Fibroblast of villous mesenchyme (primary cell): Measurements from ENCODE around the gene HNRNPF. TPM values are rescaled to one million over a fixed set of nuclear protein-coding genes. Genes with fewer than 3 reads are reported as not detected.
"Not testable (repeated sequence)": the region's sequence is repeated elsewhere in the genome, so short reads cannot be mapped to it uniquely, and the experiment has no call there.

Source experiments
- DNase-seq: peaks from one replicate; pipeline ENCODE4 v3.0.0-alpha.2; 2010; ENCODE audit warnings: low read depth
- H3K4me3 ChIP-seq: 2 replicates; pipeline ENCODE4 v1.5.1; 2011; ENCODE audit warnings: low read depth, mild to moderate bottlenecking, low read length
- CTCF ChIP-seq: IDR thresholded peaks from 2 replicates; pipeline ENCODE4 v1.5.1; 2012; ENCODE audit warnings: low read depth, mild to moderate bottlenecking, low read length; ENCODE audit not compliant: insufficient read depth
- total RNA-seq: library from RNA; depleted of rRNA; stranded (reverse); fragments of >200 nt; gene quantifications from 2 replicates; pipeline ENCODE4 v1.2.3, GENCODE V29; 2012

Gene HNRNPF
- total RNA-seq = 152 and 203 TPM in 2 replicates

- peak; percentile 97 for DNase-seq
- H3K4me3 ChIP-seq = peak within 1 kb of the TSS; percentile 83
- no peak for TF ChIP-seq CTCF
Observed at GRCh38 chr10:43408710-43409384, at the start of gene HNRNPF. Gene HNRNPF, minus strand, starts transcription at chr10:43409186. Its CDS starts 21,302 bp downstream, at chr10:43387884.

GRCh38 chr10:43458227-43458626, 49.2 kb upstream of the HNRNPF start:
- no peak for TF ChIP-seq CTCF
- no peak overlapping the region for H3K4me3 ChIP-seq
- DNase-seq = no peak

GRCh38 chr10:43456561-43456960, 47.6 kb upstream of the HNRNPF start:
- not testable (repeated sequence) for DNase-seq, H3K4me3 ChIP-seq

GRCh38 chr10:43454025-43454424, 45.0 kb upstream of the HNRNPF start:
- DNase-seq = not testable (repeated sequence)

GRCh38 chr10:43453266-43453831, 44.4 kb upstream of the HNRNPF start:
- H3K4me3 ChIP-seq = no peak overlapping the region
- no peak for TF ChIP-seq CTCF
- DNase-seq = no peak

More at GRCh38 chr10:43454025-43454424, 45.0 kb upstream of the HNRNPF start:
- not testable (repeated sequence) for H3K4me3 ChIP-seq

GRCh38 chr10:43452356-43452914, 43.4 kb upstream of the HNRNPF start:
- no peak for DNase-seq
- no peak overlapping the region for H3K4me3 ChIP-seq
- TF ChIP-seq CTCF = no peak

- no peak for TF ChIP-seq CTCF
- H3K4me3 ChIP-seq = no peak overlapping the region
- no peak for DNase-seq
Observed at GRCh38 chr10:43448742-43449141, 39.8 kb upstream of the HNRNPF start.

- H3K4me3 ChIP-seq, DNase-seq: not testable (repeated sequence)
Observed at GRCh38 chr10:43446219-43447017, 37.4 kb upstream of the HNRNPF start.
